GDM1 (cell line): Measurements from ENCODE around the gene SULT1C4.
"Not testable (repeated sequence)": the region's sequence is repeated elsewhere in the genome, so short reads cannot be mapped to it uniquely, and the experiment has no call there.

ENCODE experiments used
- DNase-seq: peaks from one replicate; lab custom pipeline; 2025; lab: John Stamatoyannopoulos, UW

Gene SULT1C4

DNA sequence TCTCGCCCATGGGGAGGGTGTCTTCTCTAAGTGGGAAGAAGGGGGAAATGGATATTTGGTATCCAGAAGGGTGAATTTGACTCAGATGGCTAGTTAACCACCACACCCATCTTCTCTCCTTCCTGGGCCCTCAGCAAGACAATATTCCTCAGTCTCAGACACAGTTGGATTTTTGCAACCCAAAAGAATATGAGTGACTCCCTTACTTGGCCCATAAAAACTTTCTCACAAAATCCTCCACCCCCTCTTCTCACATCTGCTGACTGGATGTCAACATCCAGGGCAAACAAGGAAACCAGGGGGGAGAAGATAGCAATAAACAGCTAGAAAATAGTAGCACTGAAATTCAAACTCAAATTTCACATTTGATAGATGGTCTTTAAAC, 35.9 kb downstream of the SULT1C4 start:
- DNase-seq, result no peak

DNA sequence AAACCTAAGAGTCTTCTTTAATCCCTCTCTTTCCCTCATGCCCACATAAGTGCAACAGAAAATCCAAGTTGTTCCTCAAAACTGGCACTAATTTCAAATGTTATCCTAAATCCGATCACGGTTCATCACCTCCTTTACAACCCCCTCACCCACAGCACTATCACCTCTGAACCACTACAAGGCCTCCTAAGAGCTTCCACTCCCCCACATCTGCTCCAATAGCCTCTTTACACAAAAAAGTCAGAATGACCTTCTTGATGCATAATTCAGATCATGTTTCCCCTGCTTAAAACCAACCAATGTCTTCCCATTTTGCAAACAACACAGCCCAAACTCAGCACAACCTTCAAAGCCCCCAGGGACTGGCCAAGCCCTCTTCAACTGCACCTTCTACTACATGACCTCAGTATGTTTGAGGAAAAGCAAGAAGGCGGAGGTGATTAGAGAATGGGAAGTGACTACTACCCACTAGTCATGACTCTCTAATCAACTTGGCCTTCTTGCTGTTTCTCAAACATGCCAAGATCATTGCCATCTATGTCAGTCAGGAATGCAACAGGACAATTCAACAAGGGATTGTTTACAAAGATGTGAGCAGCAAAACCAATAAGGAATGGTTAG, 36.6 kb downstream of the SULT1C4 start:
- no peak for DNase-seq

DNA sequence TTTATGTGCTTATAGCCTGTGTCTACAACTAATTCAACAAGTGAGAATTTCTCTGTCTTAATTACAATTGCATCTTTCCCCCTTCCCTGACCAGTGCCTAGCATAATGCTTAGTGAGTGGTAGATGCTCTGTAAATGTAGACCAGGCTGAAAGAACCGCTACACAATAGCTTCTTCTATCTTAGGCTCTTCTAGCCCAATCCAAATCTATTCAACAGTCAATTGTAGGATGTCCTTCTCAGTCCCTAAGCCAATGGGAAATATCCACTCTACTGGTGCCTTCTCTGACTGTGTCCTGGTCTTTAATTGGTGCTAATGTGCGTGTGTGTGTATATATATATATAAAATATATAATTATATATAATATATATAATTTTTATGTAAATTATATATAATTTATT, 37.2 kb downstream of the SULT1C4 start:
- no peak for DNase-seq

DNA sequence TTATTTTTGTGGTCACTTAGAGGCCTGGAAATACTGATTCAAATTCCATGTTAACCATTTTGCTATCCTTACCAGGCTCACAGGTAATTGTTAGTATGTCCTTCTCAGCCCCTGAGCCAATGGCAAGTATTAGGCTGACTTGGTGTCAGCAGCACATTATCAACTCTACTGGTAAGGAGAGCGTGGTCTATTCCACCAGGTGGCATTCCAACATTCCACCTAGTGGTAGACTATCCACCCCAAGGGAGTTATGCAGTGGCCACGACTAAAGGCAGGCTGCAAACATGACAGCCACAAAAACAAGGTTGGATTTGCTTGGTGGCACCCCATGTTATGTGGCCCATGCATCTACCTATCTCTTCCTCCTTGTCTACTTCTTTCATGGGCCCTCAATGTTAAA, 39.5 kb downstream of the SULT1C4 start:
- no peak for DNase-seq

DNA sequence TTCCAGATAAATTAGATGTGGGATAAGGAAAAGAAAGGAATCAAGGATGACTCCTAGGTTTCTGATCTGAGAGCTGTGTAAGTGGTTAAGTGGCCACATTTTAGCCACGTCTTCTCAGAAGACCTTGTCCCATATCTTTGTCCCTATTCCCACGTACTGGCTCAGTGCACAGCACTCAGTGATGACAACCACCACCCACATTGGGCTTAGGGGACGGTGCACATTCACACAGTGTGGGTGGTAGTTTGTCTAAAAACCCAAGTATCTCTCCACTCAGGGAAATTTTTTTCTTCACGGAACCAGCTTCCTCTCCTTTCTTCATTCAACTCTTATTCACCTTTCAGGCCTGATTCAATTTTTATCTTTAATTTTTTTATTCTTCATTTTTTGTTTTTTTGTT, 40.7 kb downstream of the SULT1C4 start:
- DNase-seq, result no peak

DNA sequence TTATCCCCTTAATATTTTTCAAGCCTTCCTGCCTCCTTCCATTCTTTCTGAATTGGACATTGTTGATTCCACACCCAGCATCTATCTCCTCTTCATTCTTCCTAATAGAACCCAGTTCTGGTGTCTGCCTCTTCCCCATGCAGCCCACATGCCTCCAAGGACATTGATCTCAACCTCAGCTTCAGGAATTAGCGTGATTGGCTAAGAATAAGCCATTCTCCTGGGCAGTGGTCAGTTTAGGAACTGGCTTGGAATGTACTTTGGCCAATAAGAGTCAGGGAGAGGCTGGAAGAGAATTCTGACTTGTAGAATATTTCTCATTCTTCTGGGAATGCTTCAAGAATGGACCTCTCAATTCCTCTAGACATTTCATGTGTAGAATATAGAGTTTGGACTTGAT, 45.3 kb downstream of the SULT1C4 start:
- DNase-seq, result no peak

DNA sequence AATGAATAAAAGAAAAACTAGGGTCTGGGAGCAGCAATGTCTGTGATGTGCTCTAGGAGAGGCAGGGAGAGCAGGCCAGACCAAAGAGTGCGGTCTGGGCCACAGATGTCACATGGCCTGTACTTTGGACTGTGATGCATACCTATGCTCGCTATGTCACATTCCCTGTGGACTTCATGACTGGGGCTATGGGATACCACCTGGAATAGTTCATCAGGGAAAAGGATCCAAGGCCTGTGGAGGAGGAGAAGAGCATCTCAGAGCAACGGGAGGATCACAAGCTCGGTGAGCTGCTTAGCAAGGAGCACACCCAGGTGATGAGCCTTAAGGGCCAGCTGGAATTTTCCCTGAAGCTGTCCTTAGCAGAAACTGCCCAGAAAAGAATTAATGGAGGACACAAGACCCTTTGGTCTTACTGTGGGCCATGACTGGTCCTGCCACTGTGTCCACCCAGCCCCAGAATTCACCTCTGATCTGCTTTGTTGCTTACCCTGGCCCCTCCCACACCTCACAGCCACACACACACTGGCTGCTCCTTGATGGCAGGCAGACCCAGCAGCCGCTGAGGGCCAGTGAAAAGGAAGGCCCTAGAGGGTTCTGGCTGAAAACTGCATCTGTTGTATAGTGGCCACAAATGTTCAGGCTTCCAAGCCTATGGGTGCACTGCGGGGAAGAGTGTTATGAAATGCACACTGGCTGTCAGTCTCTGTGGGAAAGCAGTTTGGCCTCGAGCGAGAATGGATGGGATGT, 45.9 kb downstream of the SULT1C4 start:
- no peak for DNase-seq

DNA sequence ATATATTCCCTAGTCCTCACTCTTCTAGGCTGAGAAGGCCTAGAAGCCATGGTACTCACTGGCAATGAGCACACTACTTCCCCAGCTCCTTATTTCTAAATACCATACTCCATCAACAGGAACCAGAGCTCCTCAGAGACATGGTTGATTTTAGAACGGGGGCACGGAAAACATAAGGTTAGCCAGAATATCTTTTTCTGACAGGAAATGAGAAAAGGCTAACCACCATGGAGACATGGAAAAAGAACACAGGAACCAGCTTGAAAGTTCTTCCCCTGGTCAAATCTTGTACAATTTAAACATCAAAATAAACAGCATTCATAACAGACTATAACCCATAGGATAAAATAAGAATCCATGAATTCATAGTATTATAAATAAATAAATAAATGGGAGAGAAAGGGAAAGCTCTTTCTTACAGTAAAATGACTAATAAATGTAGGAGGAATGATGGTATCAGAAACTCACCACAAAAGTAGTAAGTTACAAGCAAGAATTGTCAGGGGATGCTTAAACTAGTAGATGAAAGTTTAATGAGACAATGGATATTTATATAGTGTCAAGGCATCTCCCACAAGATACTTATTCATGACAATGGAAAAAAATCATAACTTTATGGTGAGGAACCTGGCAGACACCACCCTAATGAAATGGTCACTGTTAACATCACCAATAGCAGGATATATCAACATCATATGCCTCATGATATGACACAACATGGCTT, 50.7 kb downstream of the SULT1C4 start:
- no peak for DNase-seq

DNA sequence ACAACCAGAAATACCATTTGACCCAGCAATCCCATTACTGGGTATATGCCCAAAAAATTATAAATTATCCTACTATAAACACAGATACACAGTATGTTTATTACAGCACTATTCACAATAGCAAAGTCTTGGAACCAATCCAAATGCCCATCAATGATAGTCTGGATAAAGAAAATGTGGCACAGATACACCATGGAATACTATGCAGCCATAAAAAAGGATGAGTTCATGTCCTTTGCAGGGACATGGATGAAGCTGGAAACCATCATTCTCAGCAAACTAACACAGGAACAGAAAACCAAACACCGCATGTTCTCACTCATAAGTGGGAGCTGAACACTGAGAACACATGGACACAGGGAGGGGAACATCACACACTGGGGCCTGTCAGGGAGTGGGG, 57.8 kb downstream of the SULT1C4 start:
- not testable (repeated sequence) for DNase-seq

DNA sequence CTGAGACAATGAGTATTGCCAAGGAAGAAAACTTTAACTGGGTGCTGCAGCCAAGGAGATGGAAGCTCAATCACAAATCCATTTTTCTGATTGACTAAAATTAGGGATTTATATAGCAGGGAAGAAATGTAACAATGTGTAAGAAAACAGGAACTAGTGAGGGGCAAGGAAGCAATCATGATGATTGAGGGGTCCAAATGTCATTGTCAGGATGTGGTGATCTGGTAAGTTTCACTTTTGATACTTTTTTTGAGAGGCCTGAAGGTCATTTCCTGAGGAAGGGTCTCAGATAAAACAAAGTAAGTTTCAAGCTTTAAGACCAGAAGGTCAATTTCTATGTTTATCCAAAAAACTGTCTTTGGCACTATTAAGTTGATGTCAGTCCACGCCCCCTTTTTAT, 59.2 kb downstream of the SULT1C4 start:
- peak; percentile 21 for DNase-seq
